WTC11 (cell line): Measurements from ENCODE around the gene IL1B.

Experiments used
- ELF4 ChIP-seq: sonication (generic); formaldehyde crosslinking; IDR thresholded peaks from 2 replicates; pipeline ENCODE4 v1.8.1; 2022; ENCODE audit warnings: low read depth, mild to moderate bottlenecking, moderate library complexity, missing genetic modification reagents
- NR3C1 ChIP-seq: sonication (generic); formaldehyde crosslinking; conservative IDR thresholded peaks from 2 replicates; pipeline ENCODE4 v1.8.1; 2023; ENCODE audit warnings: low read depth, mild to moderate bottlenecking, missing genetic modification reagents
- TF ChIP-seq, protein P1 (sequence below): sonication (generic); formaldehyde crosslinking; IDR thresholded peaks from 2 replicates; pipeline ENCODE4 v1.8.0; 2023; ENCODE audit warnings: missing genetic modification reagents
- TF ChIP-seq, protein P2 (sequence below): fragments of 200-600 bp; IDR thresholded peaks from 2 replicates; pipeline ENCODE4 v1.8.0; 2022; ENCODE audit warnings: antibody characterized with exemption
- TF ChIP-seq, protein P3 (sequence below): sonication (generic); formaldehyde crosslinking; IDR thresholded peaks from 2 replicates; pipeline ENCODE4 v1.8.1; 2023; ENCODE audit warnings: mild to moderate bottlenecking, missing genetic modification reagents, borderline replicate concordance
- TF ChIP-seq, protein P4 (sequence below): sonication (generic); formaldehyde crosslinking; IDR thresholded peaks from 2 replicates; pipeline ENCODE4 v1.8.1; 2022; ENCODE audit warnings: mild to moderate bottlenecking, moderate library complexity, missing genetic modification reagents

DNA sequence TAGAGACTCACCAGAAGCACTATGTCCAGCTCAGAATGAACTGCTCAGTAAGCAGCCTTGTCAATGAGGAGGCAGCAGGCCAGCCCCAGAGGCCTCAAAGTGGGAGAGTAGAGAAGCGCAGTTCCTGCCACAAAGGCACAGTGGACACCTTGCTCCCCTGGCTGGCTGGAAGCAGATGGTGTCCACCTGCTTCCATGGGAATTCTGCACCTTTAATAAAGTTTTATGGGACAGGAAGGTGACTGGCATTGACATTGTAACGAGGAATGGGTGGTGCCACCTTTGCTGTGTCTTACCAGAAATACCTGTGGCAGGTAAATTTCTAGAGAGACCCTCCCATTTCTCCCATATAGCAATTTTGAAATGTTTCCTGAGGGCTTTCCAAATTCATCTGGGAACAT, 6.7 kb upstream of the IL1B start:
- TF ChIP-seq, protein P1, sequence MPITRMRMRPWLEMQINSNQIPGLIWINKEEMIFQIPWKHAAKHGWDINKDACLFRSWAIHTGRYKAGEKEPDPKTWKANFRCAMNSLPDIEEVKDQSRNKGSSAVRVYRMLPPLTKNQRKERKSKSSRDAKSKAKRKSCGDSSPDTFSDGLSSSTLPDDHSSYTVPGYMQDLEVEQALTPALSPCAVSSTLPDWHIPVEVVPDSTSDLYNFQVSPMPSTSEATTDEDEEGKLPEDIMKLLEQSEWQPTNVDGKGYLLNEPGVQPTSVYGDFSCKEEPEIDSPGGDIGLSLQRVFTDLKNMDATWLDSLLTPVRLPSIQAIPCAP (CRISPR knock-in tag), result no peak
- TF ChIP-seq, protein P2, sequence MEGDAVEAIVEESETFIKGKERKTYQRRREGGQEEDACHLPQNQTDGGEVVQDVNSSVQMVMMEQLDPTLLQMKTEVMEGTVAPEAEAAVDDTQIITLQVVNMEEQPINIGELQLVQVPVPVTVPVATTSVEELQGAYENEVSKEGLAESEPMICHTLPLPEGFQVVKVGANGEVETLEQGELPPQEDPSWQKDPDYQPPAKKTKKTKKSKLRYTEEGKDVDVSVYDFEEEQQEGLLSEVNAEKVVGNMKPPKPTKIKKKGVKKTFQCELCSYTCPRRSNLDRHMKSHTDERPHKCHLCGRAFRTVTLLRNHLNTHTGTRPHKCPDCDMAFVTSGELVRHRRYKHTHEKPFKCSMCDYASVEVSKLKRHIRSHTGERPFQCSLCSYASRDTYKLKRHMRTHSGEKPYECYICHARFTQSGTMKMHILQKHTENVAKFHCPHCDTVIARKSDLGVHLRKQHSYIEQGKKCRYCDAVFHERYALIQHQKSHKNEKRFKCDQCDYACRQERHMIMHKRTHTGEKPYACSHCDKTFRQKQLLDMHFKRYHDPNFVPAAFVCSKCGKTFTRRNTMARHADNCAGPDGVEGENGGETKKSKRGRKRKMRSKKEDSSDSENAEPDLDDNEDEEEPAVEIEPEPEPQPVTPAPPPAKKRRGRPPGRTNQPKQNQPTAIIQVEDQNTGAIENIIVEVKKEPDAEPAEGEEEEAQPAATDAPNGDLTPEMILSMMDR, result no peak
- TF ChIP-seq ELF4 (no peak), NR3C1 (CRISPR knock-in tag) (no peak)
- TF ChIP-seq, protein P3, sequence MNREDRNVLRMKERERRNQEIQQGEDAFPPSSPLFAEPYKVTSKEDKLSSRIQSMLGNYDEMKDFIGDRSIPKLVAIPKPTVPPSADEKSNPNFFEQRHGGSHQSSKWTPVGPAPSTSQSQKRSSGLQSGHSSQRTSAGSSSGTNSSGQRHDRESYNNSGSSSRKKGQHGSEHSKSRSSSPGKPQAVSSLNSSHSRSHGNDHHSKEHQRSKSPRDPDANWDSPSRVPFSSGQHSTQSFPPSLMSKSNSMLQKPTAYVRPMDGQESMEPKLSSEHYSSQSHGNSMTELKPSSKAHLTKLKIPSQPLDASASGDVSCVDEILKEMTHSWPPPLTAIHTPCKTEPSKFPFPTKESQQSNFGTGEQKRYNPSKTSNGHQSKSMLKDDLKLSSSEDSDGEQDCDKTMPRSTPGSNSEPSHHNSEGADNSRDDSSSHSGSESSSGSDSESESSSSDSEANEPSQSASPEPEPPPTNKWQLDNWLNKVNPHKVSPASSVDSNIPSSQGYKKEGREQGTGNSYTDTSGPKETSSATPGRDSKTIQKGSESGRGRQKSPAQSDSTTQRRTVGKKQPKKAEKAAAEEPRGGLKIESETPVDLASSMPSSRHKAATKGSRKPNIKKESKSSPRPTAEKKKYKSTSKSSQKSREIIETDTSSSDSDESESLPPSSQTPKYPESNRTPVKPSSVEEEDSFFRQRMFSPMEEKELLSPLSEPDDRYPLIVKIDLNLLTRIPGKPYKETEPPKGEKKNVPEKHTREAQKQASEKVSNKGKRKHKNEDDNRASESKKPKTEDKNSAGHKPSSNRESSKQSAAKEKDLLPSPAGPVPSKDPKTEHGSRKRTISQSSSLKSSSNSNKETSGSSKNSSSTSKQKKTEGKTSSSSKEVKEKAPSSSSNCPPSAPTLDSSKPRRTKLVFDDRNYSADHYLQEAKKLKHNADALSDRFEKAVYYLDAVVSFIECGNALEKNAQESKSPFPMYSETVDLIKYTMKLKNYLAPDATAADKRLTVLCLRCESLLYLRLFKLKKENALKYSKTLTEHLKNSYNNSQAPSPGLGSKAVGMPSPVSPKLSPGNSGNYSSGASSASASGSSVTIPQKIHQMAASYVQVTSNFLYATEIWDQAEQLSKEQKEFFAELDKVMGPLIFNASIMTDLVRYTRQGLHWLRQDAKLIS (CRISPR knock-in tag), result no peak
- TF ChIP-seq, protein P4, sequence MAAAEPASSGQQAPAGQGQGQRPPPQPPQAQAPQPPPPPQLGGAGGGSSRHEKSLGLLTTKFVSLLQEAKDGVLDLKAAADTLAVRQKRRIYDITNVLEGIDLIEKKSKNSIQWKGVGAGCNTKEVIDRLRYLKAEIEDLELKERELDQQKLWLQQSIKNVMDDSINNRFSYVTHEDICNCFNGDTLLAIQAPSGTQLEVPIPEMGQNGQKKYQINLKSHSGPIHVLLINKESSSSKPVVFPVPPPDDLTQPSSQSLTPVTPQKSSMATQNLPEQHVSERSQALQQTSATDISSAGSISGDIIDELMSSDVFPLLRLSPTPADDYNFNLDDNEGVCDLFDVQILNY (CRISPR knock-in tag), result no peak
